Measurements from ENCODE around the gene LIPC. TPM values are rescaled to one million over a fixed set of nuclear protein-coding genes. Genes with fewer than 3 reads are reported as not detected.

LIPC gene
- total and polyA plus RNA-seq, 2 experiments from 2014 or later: not detected

GRCh38 chr15:58535337-58535736 lies 103.5 kb downstream of the LIPC start:
- Histone ChIP-seq H3K27ac (ENCODE audit: low read depth) (no peak overlapping the region), H3F3A (replicated peaks; ENCODE audit: low read depth) (no peaks in the 10 kb centered on the region), H3K36me3 (ENCODE audit: insufficient read depth) (no peaks in the 10 kb centered on the region), H4K20me1 (replicated peaks; ENCODE audit: insufficient read depth) (no peaks in the 10 kb centered on the region), H3K4me2 (no peak overlapping the region), H3K4me1 (ENCODE audit: insufficient read depth) (no peaks in the 10 kb centered on the region), H3K4me3 (no peak overlapping the region), H2AFZ (no peak overlapping the region), H3K27me3 (ENCODE audit: insufficient read depth) (no peaks in the 10 kb centered on the region), H3K9me2 (ENCODE audit: insufficient read depth) (peaks cover 4% of the 10 kb centered on the region; the same call in 1 of the 2 replicates), H3K79me2 (replicated peaks; ENCODE audit: insufficient read depth) (no peaks in the 10 kb centered on the region)
- Mint-ChIP-seq H3K9me3 (no peaks in the 10 kb centered on the region), H3K27ac (no peak overlapping the region), H3K4me3 (no peak overlapping the region), H3K27me3 (ENCODE audit: insufficient read depth, low read depth, poor library complexity) (peaks cover 3% of the 10 kb centered on the region), H3K4me1 (peaks cover 4% of the 10 kb centered on the region; the same call in 2 of the 3 replicates), H3K36me3 (ENCODE audit: low read depth) (no peaks in the 10 kb centered on the region)
- TF ChIP-seq STAT1 (IDR thresholded peaks at IDR 0.05; ENCODE audit: unreplicated experiment): no peak
- TF ChIP-seq ZNF331 (CRISPR knock-in tag; IDR thresholded peaks at IDR 0.05; ENCODE audit: low read depth): no peak
- TF ChIP-seq EZH2phosphoT487 (IDR thresholded peaks at IDR 0.05; ENCODE audit: unreplicated experiment): no peak
- no peak for TF ChIP-seq CREB1 (CRISPR knock-in tag; IDR thresholded peaks at IDR 0.05; ENCODE audit: low read depth)
- TF ChIP-seq POLR2AphosphoS5 (IDR thresholded peaks at IDR 0.05; ENCODE audit: low read depth): no peak
- TF ChIP-seq ETS1 (IDR thresholded peaks at IDR 0.05): no peak
- TF ChIP-seq ZNF114 (CRISPR knock-in tag; IDR thresholded peaks at IDR 0.05): no peak
- no peak for TF ChIP-seq REST (IDR thresholded peaks at IDR 0.05; ENCODE audit: unreplicated experiment)
- no peak for TF ChIP-seq ZNF462 (CRISPR knock-in tag; IDR thresholded peaks at IDR 0.05)
- no peak for TF ChIP-seq NANOG (IDR thresholded peaks at IDR 0.05; ENCODE audit: borderline replicate concordance)
- TF ChIP-seq JUNB (IDR thresholded peaks at IDR 0.05; ENCODE audit: unreplicated experiment): no peak
- no peak for TF ChIP-seq EZH2 (IDR thresholded peaks at IDR 0.05; ENCODE audit: low read depth, unreplicated experiment)
- no peak for TF ChIP-seq CTCF (conservative IDR thresholded peaks at IDR 0.05; ENCODE audit: low read depth in 2 of 2)
- no peak for ATAC-seq
- no peak for DNase-seq (ENCODE audit: low spot score)
